ENCODE measurements around the gene KPNA1.
A peak's percentile ranks its signal among the peaks of the same experiment; 100 is the strongest.

Gene KPNA1

GRCh38 chr3:122514123-122515019 is at the start of gene KPNA1:
TSS of gene KPNA1 (minus strand) at chr3:122514939. CDS start at chr3:122496565, 18,374 bp downstream.
- peak; percentile 88 for DNase-seq (ENCODE audit: low spot score)

GRCh38 chr3:122564155-122564912 is 49.6 kb upstream of the KPNA1 start, which contains the start of the genes DTX3L and PARP9:
TSS of gene DTX3L (plus strand) at chr3:122564338. CDS start at chr3:122564427, 89 bp downstream.
TSS of gene PARP9 (minus strand) at chr3:122564300. CDS start at chr3:122559620, 4,680 bp downstream.
- peak; percentile 73 for DNase-seq (ENCODE audit: low spot score)

- DNase-seq (ENCODE audit: low spot score): peak; percentile 12
These were observed 48.9 kb upstream of the KPNA1 start for GRCh38 chr3:122563717-122564025.

- no peak for DNase-seq (ENCODE audit: low spot score)
These were observed 48.4 kb upstream of the KPNA1 start for GRCh38 chr3:122562923-122563716.

- DNase-seq (ENCODE audit: low spot score): peak; percentile 32
These were observed 45.9 kb upstream of the KPNA1 start for GRCh38 chr3:122560680-122561079.

- DNase-seq (ENCODE audit: low spot score): no peak
These were observed 45.2 kb upstream of the KPNA1 start for GRCh38 chr3:122559906-122560305.

- DNase-seq (ENCODE audit: low spot score): no peak
These were observed 43.9 kb upstream of the KPNA1 start for GRCh38 chr3:122558605-122559004.

- DNase-seq (ENCODE audit: low spot score): no peak
These were observed 42.6 kb upstream of the KPNA1 start for GRCh38 chr3:122557356-122557755.

- DNase-seq (ENCODE audit: low spot score): no peak
These were observed 40.7 kb upstream of the KPNA1 start for GRCh38 chr3:122555275-122556071.

- DNase-seq (ENCODE audit: low spot score): no peak
These were observed 38.4 kb upstream of the KPNA1 start for GRCh38 chr3:122553171-122553570.

GRCh38 chr3:122548619-122549018 is 33.9 kb upstream of the KPNA1 start:
- no peak for DNase-seq (ENCODE audit: low spot score)

GRCh38 chr3:122548076-122548475 is 33.3 kb upstream of the KPNA1 start:
- DNase-seq (ENCODE audit: low spot score): no peak

GRCh38 chr3:122546151-122546550 is 31.4 kb upstream of the KPNA1 start:
- DNase-seq (ENCODE audit: low spot score): no peak

- DNase-seq (ENCODE audit: low spot score): no peak
These were observed 24.3 kb upstream of the KPNA1 start for GRCh38 chr3:122538956-122539490.

GRCh38 chr3:122536632-122537001 is 21.9 kb upstream of the KPNA1 start:
- DNase-seq (ENCODE audit: low spot score): no peak

- DNase-seq (ENCODE audit: low spot score): no peak
These were observed 21.4 kb upstream of the KPNA1 start for GRCh38 chr3:122535964-122536631.

- DNase-seq (ENCODE audit: low spot score): no peak
These were observed 19.2 kb upstream of the KPNA1 start for GRCh38 chr3:122533931-122534334.

GRCh38 chr3:122533480-122533879 is 18.7 kb upstream of the KPNA1 start:
- DNase-seq (ENCODE audit: low spot score): no peak

GRCh38 chr3:122530164-122530563 is 15.4 kb upstream of the KPNA1 start:
- DNase-seq (ENCODE audit: low spot score): no peak

- no peak for DNase-seq (ENCODE audit: low spot score)
These were observed 8.6 kb upstream of the KPNA1 start for GRCh38 chr3:122523317-122523716.

GRCh38 chr3:122520861-122521260 is 6.1 kb upstream of the KPNA1 start:
- DNase-seq (ENCODE audit: low spot score): no peak

Data from globus pallidus (tissue), 1 donor.